GM18873 (cell line): ENCODE measurements around the gene FADS3.

Experiments
- ATAC-seq: cut with Tn5 transposase; IDR thresholded peaks from one replicate; pipeline ENCODE4 v1.9.1; 2021; ENCODE audit warnings: mild to moderate bottlenecking, moderate library complexity, moderate number of reproducible peaks; ENCODE audit not compliant: unreplicated experiment, low FRiP score

FADS3 gene

DNA sequence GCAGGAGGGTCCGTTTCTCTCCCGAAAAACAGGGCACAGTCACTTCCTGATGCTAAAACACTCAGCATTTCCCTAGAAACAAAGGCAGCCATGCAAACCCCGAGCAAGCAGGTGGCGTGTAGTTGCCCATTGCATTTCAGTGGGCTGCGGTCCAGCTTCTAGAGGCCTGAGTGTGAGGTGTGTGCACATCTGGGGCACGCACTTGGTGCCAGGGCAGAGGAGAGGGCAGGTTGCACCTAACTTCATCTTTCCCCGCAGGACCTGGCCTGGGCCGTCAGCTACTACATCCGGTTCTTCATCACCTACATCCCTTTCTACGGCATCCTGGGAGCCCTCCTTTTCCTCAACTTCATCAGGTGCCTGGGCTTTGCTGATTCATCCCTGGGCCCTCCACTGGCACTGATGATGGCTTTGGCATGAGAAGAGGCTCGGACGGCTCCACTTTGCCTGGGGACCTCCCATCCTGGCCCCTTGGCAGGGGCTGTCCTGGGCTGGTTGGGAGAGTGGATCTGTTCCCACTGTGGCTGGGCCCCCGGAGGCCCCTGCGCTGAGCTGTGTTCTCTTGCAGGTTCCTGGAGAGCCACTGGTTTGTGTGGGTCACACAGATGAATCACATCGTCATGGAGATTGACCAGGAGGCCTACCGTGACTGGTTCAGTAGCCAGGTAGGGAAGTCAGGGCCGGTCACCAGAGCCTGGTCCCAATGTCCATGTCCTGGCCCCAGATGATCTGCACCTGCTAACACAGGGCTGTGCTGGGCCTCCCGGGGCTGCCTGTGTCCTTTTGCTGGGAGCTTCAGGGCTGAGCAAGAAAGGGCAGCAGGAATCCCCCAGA lies 28.4 kb downstream of the FADS3 start:
- ATAC-seq: no peak

- ATAC-seq: no peak
These were observed 29.7 kb downstream of the FADS3 start for GRCh38 chr11:61861634-61862033.

GRCh38 chr11:61860054-61860903 lies 31.1 kb downstream of the FADS3 start:
- no peak for ATAC-seq

DNA sequence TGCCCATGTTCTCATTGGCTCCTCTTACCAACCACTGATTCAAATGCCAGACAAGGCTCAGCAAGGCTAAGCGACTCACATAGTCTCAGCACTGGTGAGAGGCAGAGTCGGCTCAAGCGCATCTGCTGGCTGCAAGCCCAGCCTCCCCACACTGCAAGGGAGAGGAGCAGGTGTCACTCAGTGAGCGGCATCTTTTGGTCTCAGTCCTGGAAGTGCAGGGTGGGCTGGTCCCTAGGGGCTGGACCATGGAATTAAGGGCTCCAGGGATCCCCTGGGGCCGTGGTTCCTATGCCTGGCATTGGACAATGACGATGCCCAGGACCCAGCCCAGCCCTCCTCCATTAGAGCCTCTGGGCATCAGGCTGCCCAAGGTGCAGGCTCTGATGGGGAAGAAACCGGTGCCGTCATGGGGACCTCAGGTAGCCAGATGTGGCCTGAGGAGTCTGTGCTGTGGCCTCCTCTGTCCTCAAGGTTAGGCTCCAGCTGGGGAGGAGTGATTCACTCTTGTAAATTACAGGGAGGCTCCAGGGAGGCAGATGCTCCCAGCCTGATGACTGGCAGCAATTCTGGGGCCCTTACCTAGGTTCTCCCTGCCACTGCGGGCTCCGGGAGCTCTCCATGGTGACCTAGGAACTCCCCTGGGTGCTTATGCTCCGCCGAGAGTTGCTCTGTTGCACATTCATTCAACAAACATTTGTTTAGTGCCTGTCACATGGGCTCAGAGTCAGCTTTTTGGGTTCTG lies 35.2 kb downstream of the FADS3 start:
- no peak for ATAC-seq

DNA sequence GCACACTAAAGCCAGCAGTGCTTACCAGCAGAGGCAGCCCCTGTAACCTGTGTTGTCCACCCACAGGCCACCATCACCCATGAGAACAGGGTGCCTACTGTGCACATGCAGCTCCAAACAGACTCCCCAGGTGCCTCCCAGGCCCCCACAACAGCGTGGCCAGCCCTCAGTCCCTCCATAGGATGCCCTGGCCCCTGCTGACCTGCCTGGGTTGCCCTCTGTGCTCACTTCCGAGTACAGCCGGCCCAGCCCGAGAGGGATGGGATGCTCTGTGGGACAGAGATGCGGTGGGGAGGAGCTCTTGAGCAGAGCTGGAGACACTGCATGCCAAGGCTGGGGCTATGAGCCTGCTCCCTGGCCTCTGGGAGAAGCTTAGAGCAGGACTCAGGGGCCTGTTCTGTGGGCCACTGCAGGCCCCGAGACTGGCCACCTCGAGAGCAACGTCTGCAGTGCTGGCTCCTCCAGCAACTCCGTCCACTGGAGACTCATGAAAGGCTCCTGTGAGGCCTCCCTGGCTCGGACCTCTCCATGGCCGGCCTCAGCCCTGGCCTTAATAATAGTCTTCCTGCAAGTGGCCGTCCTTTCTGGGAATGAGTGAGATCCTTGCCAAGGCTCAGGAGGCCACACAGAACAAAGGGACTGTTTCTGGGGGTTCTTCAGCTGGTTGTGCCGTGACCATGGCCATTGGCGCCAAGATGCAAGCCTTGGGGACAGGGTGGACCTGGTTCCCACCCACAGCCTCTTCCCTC lies 36.2 kb downstream of the FADS3 start:
- no peak for ATAC-seq

DNA sequence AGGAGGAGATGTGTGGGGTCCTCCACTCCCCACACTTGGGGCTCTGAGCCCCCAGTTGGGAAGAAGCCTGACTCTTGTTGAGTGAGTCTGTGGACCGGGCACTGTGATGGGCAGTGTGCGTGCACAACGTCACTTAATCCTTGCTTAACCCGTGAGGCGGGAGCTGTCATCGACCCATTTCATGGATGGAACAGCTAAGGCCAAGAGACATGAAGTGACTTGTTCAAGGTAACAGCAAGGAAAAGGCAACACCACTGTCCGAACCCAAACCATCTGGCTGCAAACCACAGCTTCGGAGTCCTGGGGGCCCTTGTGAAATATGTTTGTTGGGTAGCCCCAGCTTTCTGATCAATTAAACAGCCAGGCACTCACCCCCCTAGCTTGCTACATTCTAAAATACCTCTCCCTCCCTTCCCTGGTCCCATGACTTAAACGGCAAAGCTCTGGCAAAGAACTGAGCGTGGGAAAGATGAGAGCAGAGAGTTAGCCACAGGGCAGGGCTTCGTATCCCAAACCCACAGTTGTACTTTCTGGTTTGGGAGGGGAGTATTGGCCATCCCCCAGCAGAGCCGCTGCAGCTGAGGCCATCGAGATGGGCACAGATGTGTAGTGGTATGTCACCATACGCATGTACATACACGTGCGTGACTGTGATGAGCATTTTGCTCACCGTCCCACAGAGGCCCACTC lies 37.0 kb downstream of the FADS3 start:
- no peak for ATAC-seq

DNA sequence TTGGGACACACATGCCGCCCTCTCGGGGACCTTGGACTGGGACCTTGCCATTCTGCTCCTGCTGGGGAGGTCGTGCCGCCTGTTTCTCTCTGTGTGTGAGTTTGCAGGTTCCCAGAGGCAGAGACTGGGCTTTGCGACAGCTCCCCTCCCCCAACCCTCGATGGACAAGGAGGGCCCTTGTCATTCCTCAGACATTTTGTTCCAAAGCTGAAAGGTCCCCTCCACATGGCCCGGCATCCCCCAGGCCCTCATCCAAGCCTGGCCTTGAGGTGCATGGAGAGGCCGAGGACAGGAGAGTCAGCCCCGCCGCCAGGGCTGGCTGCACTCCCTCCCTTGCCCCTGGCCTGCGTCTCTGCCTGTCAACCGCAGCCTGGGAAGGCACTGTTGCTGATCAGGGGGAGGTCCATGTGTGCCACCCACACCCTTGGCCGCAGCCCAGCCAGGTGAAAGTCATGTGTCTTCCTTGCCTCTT lies 37.6 kb downstream of the FADS3 start:
- no peak for ATAC-seq

GRCh38 chr11:61851900-61852295 lies 39.4 kb downstream of the FADS3 start:
- no peak for ATAC-seq

- ATAC-seq: no peak
These were observed 40.0 kb downstream of the FADS3 start for GRCh38 chr11:61851113-61851899.

GRCh38 chr11:61850687-61851086 lies 40.7 kb downstream of the FADS3 start:
- no peak for ATAC-seq

GRCh38 chr11:61848631-61849030 lies 42.7 kb downstream of the FADS3 start:
- ATAC-seq: no peak

GRCh38 chr11:61847914-61848581 lies 43.3 kb downstream of the FADS3 start:
- no peak for ATAC-seq

DNA sequence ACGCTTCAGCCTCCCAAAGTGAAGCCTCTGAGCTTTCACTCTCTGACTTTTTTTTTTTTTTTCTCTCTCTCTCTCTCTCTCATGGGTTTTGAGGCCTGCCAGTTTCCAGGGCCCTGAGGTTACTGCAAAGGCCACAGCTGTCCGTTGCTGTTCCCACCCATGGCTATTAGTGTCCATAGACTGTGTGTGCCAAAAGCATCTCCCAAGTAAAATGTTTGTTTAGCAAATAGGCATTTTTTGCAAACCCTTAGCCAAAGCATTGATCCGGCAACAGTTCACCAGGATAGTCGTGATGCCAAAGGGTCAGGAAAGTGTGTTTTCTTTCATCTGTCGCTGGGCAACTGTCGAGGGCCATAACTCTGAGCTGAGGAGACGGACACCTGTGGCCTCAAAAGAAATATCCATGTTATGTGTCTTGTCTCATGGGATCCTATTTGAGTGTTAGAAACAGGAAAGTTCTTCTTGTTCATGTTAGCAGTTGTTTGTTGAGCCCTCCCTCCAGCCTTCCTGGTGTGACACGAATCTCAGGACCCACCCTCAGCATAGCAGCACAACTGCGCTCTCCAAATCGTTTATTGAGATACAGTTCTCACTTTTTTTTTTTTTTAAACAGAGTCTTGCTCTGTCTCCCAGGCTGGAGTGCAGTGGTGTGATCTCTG lies 44.9 kb downstream of the FADS3 start:
- no peak for ATAC-seq

GRCh38 chr11:61844909-61845565 lies 46.3 kb downstream of the FADS3 start:
- ATAC-seq: no peak

GRCh38 chr11:61842528-61842820 lies 48.9 kb downstream of the FADS3 start:
- ATAC-seq: no peak

- no peak for ATAC-seq
These were observed 49.5 kb downstream of the FADS3 start for GRCh38 chr11:61841636-61842527.
